Measurements from ENCODE around the gene ADARB2. TPM values are rescaled to one million over a fixed set of nuclear protein-coding genes. Genes with fewer than 3 reads are reported as not detected.

The ADARB2 gene
- total and polyA plus RNA-seq, 10 of the 15 experiments (the other 5 are each of a cell fraction or from before 2014, with no cell fraction given): 0.02 to 4.1 (median 0.76) TPM

- no peak for TF ChIP-seq BCL3 (IDR thresholded peaks at IDR 0.05; ENCODE audit: borderline replicate concordance, insufficient read depth, low read depth, low read length, poor library complexity, severe bottlenecking)
- TF ChIP-seq BHLHE40 (IDR thresholded peaks at IDR 0.05; ENCODE audit: borderline replicate concordance in 1 of 2, low read depth in 2 of 2, low read length in 1 of 2): no peak
- TF ChIP-seq E4F1 (IDR thresholded peaks at IDR 0.05; ENCODE audit: borderline replicate concordance, partially characterized antibody): no peak
- no peak for TF ChIP-seq STAT3 (IDR thresholded peaks at IDR 0.05; ENCODE audit: low read depth, low read length)
- TF ChIP-seq SREBF1 (IDR thresholded peaks at IDR 0.05; ENCODE audit: low read length): no peak
- no peak for TF ChIP-seq POLR2AphosphoS5 (IDR thresholded peaks at IDR 0.05; ENCODE audit: low read length)
- no peak for TF ChIP-seq SMC3 (IDR thresholded peaks at IDR 0.05; ENCODE audit: borderline replicate concordance, low read length)
- TF ChIP-seq RB1 (IDR thresholded peaks at IDR 0.05; ENCODE audit: borderline replicate concordance): no peak
Measured at GRCh38 chr10:1404323-1405260, 332.7 kb downstream of the ADARB2 start (continued).

All from GM12878 (cell line).